ENCODE results near the gene NSDHL.

NSDHL gene

DNA sequence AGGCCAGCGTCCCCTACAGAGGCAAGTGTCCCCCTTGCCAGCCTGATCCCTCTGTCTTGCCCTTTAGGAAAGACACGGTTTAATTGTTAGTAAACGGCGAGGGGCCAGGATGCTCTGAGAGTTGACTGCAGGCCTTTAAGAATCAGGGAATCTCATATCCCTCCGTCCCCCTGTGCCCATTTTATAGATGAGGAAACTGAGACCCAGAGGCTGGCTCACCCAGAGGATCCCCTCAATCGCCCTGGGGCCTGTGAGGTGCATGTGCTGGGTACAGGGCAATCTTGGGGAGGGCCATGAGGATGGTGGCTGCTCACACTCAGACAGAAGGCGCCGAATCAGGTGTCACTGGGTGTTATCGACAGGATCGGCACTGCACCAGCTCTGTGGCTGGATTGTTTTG lies 67.6 kb downstream of the NSDHL start:
- no peak overlapping the region for H3K4me3 ChIP-seq (ENCODE audit: control insufficient read depth, low read depth, low read length)

DNA sequence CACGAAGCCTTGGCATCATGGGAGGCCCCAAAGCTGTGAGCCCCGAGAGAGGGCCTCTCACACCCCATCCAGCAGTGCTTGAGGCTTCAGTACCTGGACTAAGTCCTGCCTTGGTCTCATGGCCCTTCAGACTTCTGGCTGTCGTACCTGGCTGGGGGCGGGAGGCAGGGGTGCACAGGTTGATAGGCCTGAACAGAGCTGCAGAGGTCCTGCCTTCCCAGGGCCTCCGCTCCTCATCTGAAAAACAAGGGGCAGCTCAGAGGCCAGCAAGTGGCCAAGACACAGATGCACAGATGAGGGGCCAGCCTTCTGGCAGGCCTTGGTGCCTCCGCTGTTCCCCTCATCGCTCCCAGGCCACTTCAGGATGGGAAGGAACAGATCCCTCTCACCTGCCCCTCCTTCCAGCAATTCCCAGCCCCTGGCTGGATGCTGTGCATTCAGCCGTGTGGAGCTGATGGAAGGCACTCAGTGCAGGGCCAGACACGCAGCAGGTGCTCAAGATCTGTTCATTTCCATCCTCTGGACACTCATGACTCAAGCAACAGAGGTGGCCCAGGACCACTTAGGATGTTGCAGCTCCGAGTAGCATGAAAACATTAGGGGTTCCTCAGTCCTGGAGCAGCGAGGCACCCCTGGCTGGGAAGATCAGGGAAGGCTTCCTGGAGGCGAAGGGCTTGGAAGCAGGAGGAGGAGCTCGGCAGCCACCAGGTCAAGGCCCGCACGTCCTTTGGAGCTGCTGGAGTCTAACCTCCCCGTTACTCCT lies 68.4 kb downstream of the NSDHL start:
- no peak for DNase-seq (ENCODE audit: low read depth)
- no peak overlapping the region for H3K4me3 ChIP-seq (ENCODE audit: control insufficient read depth, low read depth, low read length)
- TF ChIP-seq, protein P1, sequence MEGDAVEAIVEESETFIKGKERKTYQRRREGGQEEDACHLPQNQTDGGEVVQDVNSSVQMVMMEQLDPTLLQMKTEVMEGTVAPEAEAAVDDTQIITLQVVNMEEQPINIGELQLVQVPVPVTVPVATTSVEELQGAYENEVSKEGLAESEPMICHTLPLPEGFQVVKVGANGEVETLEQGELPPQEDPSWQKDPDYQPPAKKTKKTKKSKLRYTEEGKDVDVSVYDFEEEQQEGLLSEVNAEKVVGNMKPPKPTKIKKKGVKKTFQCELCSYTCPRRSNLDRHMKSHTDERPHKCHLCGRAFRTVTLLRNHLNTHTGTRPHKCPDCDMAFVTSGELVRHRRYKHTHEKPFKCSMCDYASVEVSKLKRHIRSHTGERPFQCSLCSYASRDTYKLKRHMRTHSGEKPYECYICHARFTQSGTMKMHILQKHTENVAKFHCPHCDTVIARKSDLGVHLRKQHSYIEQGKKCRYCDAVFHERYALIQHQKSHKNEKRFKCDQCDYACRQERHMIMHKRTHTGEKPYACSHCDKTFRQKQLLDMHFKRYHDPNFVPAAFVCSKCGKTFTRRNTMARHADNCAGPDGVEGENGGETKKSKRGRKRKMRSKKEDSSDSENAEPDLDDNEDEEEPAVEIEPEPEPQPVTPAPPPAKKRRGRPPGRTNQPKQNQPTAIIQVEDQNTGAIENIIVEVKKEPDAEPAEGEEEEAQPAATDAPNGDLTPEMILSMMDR (conservative IDR thresholded peaks at IDR 0.05; ENCODE audit: control insufficient read depth, insufficient read depth, low read depth, low read length), result no peak

More for the DNA sequence above, 67.6 kb downstream of the NSDHL start:
- DNase-seq (ENCODE audit: low read depth), result no peak
- TF ChIP-seq, protein P1 (conservative IDR thresholded peaks at IDR 0.05; ENCODE audit: control insufficient read depth, insufficient read depth, low read depth, low read length), result no peak

DNA sequence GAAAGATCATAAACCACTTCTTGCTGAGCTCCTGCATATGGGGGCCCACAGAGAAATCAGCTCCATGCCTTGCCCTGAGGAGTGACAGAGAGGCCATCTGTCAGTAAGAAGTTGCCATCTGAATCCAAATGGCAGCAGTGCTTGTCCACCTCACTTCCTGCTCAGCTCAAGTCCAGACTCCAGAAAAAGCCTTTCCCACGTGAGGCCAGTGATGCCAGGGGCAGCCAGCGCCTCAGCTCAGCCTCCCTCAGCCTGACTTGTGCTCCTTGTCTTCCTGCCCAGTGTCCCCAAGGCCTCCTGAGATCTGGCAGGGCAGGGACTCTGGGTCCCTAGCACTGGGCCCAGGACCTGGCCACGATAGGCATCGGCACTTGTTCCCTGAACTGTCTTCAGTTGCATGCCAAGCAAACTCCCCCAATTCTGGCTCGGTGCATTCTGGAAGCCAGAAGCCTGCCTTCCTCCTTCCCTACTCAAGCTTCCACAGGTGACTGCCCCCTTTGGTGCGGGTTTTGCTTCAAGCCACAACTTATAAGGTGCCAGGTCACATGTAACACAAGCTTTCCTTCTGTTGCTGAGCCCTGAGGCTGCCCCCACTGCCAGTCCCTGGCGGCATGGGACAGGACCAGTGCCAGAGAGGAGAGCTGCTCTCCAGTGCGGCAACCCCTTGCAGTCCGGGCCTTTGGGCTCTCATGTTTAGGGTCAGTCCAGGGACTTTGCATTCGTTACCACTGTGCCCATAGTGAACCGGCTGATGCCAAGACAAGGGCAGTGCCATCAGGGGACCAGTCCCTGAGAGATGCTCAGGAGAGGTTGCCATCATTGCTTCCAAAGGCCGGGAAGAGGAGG lies 69.2 kb downstream of the NSDHL start:
- TF ChIP-seq, protein P1 (conservative IDR thresholded peaks at IDR 0.05; ENCODE audit: control insufficient read depth, insufficient read depth, low read depth, low read length), result no peak
- H3K4me3 ChIP-seq (ENCODE audit: control insufficient read depth, low read depth, low read length), result no peak overlapping the region
- DNase-seq (ENCODE audit: low read depth), result no peak

DNA sequence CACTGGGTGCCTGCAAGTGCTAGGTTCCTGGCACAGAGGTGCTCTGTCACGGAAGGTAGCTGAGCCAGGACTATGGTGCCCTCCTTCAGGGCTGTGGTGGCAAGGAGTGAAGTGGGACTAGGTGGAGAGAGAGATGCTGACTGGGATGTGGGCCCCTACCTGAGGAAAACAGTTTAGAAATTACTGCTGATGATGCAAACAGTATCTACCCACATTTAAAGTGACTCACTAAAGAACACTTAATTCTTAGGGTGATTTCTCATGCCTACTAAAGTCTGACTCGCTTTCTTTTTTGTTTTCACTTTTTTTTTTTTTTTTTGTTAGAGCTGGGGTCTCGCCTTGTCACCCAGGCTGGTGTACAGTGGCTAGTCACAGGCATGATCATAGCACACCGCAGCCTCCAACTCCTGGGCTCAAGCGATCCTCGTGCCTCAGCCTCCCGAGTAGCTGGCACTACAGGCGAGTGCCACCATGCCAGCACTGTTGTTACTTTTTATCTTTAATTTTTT lies 70.1 kb downstream of the NSDHL start:
- DNase-seq (ENCODE audit: low read depth), result no peak
- TF ChIP-seq, protein P1 (conservative IDR thresholded peaks at IDR 0.05; ENCODE audit: control insufficient read depth, insufficient read depth, low read depth, low read length), result no peak
- H3K4me3 ChIP-seq (ENCODE audit: control insufficient read depth, low read depth, low read length), result no peak overlapping the region

DNA sequence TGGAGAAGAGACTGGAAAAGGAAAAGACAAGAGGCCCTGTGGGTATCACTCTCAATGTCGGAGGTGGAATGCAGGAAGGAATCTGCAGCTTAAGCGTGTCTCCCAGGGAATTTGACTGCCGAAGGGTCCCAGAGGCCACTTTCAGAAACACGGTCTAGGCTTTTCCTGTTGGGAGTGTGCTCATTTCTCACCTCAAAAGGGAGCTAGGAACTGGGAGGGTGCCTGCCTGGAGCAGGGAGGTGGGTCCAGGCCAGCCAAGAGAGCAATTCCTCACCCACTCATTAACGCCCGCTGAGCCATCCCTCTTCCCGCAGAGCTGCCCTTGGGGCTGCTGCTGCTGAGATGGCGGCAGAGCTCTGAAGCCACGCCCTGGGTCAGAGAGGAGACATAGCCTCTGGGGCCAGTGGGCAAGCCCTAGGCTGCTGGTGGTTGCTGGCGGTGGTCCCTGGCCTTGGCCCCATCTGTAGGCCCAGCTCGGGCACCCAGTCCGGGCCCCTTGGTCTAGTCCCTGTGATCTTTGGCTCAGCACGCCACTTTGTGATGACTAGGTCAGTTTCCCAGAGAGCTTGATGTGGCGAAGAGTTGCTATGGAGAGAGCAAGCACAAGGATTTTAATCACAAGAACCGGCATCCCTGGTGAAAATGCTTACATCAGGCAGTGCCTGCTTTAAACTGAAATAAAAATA lies 71.1 kb downstream of the NSDHL start:
- TF ChIP-seq, protein P1 (conservative IDR thresholded peaks at IDR 0.05; ENCODE audit: control insufficient read depth, insufficient read depth, low read depth, low read length), result no peak
- DNase-seq (ENCODE audit: low read depth), result no peak
- H3K4me3 ChIP-seq (ENCODE audit: control insufficient read depth, low read depth, low read length), result no peak overlapping the region

DNA sequence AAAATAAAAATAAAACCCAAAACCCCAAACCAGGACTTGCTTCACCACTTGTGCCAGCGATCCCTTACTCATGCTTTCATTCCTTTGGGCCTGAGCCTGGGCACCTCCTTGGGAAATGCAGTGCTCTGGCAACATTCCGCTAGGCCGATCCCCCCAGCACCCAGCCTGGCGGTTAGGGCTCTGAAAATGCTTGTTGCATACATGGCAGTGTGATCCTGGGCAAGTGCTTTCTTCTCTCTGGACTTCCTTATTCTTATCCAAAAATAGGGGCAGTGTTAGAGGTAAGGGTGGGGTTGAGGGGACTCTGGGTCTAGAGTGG lies 71.6 kb downstream of the NSDHL start:
- no peak overlapping the region for H3K4me3 ChIP-seq (ENCODE audit: control insufficient read depth, low read depth, low read length)
- TF ChIP-seq, protein P1 (conservative IDR thresholded peaks at IDR 0.05; ENCODE audit: control insufficient read depth, insufficient read depth, low read depth, low read length), result no peak
- no peak for DNase-seq (ENCODE audit: low read depth)

Data from fibroblast of mammary gland (primary cell).